Stimulated activated CD4-positive, alpha-beta T cell treated with anti-CD3 and anti-CD28 coated beads, Interleukin-12 subunit alpha, Interleukin-12 subunit beta, amount 100 ng/mL, for 4 hours (primary cell): ENCODE measurements around the gene ZNF519.
"Not testable (repeated sequence)": the region's sequence is repeated elsewhere in the genome, so short reads cannot be mapped to it uniquely, and the experiment has no call there.

Experiments used
- DNase-seq: peaks from one replicate; pipeline ENCODE4 v3.0.0-alpha.2; 2020

The ZNF519 gene

DNA sequence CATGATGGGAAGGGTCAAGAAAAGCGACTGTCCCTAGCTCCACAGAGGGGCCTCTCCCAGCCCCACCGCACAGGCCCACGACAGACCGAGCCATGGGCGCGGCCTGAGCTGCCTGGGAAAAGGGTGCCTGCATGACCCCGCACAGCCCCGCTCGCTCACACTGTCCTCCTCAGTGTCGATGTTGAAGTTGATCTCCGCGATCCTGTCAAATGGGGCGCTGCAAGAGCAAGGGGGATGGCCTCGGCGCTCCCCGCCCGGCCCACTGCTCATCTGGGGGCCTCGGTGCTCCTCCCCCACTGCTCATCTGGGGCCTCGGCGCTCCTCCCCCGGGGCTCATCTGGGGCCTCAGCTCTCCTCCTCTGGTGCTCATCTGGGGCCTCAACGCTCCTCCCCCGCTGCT lies 14.5 kb upstream of the ZNF519 start:
- DNase-seq: not testable (repeated sequence)

DNA sequence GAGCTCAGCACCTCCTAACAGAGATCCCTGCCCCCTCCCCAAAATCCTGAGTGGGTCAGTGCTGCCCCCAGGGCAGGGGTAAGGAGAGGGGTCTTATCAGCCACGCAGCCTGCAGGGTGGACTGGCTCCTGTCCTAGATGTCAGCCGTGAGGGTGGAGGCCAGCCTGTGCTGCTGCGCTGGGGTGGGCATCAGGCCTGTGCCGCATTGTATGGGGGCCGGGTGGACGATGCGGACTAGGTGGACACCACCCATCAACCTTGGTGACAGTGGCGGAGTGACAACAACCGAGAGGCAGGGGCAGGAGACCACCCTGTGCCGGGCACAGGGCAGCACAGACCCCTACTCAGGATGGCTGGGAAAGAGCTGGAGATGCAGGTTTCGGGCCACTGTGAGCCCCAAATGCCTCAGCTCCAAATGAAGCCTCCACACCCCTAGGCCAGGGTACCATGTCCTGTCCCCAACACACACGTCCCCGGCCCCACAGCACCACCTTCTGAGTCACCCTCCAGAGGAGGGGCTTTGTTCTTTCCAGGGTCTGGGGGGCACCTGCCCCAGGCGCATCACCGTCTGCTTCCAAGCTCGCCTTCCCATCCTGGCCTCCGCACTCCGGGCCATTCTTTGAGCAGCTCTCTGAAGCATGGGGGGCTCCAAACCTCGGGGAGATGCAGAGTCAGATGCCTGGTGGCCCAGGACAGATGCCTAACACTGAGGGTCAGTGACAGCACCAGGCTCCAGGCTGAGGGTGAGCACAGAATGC lies 13.5 kb upstream of the ZNF519 start:
- DNase-seq: not testable (repeated sequence)

DNA sequence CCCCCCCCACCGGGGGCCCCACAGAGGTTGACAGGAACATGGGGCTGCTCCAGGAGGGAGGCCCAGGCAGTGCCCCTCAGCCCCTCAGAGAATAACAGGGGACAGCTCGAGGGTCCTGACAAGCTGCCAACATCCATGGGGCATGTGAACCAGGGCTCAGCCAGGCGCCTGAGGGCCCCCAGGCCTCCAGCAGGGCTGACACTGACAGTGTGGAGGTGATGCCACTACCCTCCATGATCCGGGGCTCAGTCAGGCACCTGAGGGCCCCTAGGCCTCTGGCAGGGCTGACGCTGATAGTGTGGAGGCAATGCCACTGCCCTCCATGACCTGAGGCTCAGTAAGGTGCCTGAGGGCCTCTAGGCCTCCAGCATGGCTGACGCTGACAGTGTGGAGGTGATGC lies 12.8 kb upstream of the ZNF519 start:
- DNase-seq: not testable (repeated sequence)

DNA sequence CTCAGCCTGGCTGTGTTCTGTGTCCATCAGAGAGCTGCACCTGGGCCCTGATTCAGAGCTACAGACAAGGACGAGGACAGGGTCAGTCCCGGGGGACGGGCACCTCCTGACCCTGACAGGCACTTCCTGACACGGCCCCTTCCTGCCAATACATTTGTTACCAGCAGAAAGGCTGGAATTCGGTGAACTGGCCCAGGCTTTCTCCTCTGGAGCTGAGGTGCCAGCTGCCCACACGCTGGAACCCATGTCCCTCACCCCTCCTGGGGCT lies 12.3 kb upstream of the ZNF519 start:
- DNase-seq: no peak

DNA sequence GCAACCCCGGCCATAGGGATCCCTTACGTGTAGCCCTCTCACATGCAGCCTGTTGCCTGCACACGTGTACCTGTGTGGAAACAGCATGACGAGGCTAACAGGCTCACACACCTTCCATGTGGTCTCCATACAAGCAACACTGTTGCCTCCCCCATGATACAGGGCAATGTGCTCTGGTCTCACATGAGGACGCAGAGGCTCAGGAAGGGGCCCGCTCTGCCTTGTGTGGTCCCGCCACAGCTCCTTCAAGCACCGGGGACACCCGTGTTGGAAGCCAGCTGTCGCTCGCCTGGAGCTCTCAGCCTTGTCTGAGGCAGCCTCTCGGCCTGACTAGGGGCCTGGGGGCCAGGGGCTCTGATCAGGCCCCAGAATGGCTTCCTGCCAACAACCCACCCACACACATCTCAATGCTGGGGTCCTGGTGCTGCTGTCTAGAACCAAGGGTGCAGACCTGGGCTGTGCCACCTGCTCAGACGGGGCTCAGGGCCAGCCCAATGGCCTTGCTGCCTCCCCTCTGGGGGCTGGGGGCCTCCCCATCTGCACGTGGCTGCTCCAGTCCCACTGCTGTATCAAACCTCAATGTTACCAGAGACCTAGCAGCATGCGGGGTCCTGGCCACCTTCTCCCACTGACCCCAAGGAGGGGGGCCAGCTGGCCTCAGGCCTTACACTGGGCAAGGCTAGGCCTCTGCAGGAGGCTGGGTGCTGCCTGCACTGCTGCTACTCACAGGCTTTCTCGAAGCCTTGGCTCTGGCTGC lies 11.8 kb upstream of the ZNF519 start:
- not testable (repeated sequence) for DNase-seq

DNA sequence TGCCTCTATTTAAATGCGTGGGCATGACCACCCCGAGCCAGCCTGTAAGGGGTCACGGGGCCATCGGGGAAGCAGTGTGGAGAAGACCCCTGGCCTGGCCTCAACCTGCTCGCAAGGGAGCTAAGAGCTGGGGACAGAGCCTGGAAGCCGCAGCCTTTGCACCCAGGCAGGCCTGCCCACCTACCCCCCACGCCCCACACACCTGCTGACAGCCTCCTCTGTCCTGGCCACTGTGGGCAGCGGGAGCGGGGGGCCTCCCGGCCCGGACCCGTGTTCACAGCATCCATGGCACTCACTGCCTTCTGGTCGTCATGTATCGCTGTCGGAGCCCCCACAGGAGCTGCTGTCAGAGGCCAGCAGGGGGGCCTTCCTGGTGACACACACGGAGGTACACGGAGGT lies 11.2 kb upstream of the ZNF519 start:
- not testable (repeated sequence) for DNase-seq

DNA sequence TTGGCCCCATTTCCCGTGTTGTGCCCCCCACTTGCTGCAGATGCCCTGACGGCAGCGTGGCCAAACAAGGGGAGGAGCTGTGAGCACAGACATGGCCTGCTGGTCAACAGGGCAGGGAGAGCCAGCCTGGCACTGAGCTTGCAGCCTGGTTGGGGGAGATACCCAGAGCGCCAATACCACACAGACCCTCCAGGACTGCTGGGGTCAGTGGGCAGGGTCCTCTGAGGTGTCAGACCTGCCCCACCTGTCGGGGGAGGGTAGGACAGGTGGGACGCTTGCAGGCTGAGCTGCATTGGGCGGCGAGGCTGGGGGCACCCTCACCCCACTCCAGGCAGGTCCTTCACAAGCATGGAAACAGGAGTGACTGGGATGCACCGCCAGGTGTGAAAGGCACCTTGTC lies 9.9 kb upstream of the ZNF519 start:
- not testable (repeated sequence) for DNase-seq

DNA sequence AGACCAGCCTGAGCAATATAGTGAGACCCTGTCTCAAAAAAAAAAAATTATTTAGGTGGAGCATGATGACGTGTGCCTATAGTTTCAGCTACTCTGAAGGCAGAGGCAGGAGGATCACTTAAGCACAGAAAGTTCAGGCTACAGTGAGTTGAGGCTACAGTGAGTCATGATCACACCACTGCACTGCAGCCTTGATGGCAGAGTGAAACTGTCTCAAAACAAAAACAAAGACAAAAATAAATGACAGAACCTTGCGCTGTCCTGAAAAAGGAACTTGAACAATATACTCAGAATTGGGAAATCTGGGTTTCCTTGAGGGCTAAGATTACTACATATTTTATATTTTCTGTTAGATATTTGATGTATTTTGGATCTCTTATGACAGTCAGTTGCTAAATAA lies 7.3 kb upstream of the ZNF519 start:
- DNase-seq: not testable (repeated sequence)

DNA sequence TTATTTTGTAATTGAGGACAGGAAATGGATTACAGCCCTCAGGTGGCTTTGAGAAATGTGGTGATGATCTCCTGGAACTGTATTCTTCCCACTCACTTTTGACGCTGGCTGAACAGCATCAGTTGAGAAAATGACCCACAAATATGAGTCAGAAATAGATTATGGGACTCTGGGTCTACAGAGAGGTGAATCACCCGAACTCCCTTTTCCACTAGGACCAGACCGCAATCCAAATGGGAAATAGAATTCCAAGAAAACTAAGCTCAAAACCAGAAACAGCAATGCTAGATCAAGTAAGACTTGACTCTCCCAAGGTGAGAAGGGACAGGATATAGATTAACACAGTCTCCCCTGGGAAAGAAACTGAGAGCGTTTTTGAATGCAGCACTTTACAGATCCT lies 5.7 kb upstream of the ZNF519 start:
- DNase-seq: not testable (repeated sequence)

DNA sequence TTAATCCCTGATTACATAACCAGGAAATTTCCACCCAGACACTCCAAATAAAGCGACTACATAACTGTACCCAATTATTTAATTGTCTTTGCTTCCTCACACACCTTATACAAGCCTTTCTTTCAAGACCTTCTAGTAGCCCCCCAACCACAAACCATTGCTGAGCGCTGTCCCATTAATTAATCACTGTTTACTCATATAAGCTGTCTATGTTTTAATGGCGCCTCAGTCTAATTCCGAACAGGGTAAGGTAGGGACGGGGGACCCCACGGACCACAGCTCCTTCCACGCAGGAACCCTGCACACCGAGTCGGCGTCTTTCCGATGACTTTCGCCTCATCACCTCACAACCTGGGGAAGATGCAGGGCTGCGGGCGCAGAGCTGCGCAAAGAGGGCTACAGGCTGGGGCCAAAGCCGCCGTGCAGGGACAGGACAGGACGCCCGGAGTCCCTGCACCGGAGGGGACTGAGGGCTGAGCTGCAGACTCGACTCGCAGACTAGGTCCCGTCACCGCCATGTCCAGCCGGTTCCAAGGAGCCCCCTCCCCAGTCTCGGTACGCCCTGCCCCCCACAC lies 452 bp downstream of the ZNF519 start:
- not testable (repeated sequence) for DNase-seq

DNA sequence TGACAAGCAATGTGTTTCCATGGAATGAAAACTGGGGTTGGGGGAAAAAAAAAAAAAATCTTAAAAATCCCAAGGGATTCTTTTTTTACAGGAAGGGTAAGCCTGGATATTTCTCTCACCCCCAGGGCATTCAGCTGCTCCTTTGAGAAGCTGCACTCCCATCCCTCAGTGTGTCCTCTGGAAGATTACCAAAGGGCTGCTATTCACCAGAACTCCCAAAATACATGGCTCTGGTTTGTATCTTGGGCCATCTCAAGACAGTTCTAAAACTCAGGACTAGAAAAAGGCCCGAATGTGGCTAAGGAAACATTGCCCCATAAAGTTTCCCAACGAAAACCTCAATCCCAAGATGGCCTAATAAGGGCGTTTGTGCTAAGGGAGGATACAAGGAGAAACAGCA lies 1.4 kb downstream of the ZNF519 start:
- DNase-seq: not testable (repeated sequence)

DNA sequence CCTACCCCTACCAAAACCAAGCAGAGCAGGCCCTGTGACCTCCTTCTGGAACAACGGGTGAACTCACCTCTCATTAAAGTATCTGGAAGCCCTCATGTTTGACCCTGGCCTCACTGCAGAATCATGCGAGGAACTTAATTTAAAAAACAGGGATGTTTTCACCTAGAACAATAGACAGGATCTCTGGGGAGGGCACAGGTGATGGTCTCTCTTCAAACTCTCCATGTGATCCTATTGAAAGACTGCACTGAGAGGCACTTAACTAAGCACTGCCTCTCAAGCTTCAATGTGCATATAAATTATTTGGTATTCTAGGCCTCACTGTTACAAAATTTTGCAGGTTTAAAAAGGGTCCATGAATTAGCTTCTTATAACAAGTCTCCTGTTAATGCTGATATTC lies 7.5 kb downstream of the ZNF519 start:
- DNase-seq: no peak

DNA sequence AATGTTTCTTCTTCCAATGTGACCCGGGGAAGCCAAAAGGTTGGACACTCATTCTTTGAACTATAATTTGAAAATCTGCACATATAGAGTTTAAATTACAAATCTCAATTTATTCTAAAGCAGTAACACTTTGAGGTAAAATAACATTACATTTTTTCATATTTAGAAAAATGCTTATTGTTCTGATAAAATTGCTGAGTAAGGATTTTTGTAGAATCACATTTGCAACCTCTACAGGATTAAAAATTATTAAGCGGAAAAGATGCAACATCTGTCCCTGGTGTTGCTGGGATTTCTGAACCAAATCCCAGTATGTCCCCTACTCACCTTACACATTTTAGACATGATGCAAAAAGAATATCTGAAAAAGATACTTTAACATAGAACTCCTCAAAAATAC lies 10.1 kb downstream of the ZNF519 start:
- DNase-seq: no peak

DNA sequence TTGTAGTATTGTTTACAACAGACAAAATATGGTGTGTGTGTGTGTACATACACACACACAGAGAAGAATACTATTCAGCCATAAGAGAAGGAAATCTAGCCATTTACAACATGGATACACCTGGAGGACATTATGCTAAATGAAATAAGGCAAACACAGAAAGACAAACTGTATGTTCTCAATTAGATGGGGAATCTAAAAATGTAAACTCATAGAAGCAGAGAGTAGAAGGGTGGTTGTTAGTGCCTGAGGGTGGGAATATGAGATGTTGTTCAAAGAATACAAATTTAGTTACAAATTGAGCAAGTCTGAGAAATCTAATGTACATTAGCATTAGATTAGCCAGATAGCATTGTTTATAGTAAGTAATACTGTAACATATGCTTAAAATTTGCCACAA lies 11.3 kb downstream of the ZNF519 start:
- no peak for DNase-seq

DNA sequence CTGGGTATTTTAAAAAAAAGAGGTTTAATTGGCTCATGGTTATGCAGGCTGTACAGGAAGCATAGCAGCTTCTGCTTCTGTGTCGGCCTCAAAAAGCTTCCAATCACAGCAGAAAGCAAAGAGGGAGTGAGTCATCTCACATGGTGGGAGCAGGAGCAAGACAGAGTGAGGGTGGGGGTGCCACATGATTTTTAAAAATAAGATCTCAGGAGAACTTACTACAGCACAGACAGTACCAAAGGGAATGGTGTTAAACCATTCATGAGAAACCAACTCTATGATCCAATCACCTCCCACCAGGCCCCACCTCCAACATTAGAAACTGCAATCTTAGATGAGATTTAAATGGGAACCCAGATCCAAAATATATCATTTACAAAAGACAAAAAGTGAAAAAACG lies 14.6 kb downstream of the ZNF519 start:
- no peak for DNase-seq

DNA sequence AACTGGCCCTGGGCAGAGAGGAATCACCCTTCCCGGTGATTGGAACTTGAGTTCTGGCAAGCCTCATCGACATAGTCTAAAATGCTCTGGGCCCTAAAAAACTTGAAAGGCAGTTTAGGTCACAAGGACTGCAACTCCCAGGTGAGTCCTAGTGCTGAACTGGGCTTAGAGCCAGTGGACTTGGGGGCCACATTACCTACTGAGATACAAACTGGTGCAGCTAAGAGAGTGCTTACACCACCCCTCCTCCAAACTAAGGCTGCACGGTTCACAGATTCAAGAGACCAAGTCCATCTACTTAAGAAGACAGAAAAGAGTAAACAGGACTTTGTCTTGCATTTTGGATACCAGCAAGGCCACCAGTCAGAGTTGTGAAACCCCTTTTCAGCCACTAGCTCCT lies 25.3 kb downstream of the ZNF519 start:
- no peak for DNase-seq

DNA sequence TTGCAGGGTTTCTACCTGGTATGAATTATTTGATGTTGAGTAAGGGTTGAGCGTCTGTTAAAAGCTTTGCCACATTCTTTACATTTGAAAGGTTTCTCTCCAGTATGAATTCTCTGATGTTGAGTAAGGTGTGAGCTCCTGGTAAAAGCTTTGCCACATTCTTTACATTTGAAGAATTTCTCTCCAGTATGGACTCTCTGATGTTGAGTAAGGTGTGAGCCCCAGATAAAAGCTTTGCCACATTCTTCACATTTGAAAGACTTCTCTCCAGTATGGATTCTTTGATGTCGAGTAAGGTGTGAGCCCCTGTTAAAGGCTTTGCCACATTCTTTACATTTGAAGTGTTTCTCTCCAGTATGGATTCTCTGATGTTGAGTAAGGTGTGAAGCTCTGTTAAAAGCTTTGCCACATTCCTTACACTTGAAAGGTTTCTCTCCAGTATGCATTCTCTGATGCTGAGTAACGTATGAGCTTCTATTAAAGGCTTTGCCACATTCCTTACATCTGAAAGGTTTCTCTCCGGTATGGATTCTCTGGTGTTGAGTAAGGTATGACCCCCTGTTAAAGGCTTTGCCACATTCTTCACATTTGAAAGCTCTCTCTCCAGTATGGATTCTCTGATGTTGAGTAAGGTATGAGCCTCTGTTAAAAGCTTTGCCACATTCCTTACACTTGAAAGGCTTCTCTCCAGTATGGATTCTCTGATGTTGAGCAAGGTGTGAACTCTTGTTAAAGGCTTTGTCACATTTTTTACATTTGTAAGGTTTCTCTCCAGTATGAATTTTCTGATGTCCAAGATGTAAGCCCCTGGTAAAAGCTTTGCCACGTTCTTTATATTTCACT lies 27.1 kb downstream of the ZNF519 start:
- DNase-seq: no peak

DNA sequence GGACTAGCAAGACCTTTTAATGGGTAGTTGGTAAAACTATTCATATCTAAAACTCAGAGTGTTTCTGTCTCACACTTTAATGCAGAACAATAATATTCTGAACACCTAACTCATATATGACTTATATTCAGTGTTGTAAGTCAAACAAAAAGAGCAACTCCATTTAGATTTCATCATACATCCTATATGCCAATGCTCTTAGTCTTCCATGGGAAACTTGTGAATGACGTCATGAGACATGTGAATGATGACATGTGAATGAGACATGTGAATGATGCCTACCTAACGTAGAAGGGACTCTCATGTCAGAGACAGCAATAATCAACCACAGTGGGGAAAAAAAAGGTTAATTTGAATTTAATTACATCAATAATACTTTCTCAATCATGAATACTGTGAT lies 28.0 kb downstream of the ZNF519 start:
- no peak for DNase-seq

DNA sequence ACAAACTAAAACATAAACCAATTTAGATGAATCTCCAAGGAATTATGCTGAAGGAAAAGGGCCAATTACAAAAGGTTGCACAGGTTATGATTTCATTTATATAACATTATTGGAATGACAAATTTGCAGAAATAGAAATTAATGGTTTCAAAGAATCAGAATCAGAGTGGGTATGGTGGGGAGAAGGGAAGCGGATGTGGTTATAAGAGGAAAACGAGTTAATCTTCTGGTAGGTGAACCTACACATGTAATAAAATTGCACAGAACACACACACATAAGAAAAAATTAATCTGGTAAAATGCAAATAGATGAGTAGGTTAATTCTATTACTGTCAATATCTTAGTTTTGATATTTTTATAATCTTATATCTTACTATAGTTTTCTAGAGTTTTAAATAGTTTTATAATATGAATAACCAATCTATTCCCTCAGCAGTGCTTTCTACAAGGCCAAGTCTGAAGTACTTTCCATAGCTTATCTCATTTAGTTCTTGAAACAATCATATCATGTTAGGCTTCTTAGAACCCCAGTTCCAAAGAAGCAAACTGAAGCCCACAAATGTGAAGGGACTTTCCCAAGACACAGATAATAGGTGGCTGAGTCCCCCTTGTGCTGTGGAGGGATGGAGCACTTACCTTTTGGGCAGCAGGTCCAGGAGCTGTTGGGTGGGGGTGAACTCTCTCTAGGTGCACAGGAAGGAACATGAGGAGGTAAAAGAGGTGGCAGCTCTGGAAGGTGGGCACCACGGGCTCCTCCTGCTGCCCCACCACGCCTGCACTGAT lies 31.5 kb downstream of the ZNF519 start:
- no peak for DNase-seq

DNA sequence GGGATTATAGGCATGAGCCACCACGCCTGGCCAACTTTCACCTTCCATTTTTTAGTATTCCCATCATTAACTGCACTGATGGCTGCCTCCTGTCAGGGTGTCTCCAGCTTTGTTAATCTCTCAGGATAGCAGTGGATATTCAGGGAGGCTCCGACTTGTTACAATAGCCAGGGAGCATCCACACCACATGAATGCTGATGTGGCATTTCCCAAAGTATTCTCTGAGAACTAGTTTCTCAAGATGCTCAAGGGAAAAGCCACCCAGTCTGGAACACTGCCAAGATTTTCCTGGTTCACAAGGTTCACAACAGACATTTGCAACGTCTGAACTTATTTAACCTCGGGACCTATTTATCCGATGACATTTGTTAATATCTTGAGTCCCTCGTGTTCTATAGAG lies 33.8 kb downstream of the ZNF519 start:
- DNase-seq: no peak

DNA sequence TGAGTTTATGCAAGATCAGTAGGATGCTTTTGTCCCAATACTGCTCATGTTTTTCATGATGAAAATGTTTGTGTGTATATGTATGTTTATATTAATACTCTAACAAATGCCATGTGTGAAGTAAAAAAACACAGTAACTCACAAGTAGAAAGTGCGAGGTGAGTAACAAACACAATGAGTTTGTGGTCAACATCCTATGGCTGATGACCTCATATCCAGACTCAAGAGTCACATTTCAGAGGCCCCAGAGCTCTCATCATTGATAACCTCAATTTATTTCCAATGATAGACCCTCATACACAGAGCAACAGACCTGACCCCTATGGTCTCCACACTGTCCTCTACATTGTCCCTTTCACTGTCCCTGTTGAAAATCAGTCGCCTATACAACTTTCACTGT lies 34.5 kb downstream of the ZNF519 start:
- no peak for DNase-seq

DNA sequence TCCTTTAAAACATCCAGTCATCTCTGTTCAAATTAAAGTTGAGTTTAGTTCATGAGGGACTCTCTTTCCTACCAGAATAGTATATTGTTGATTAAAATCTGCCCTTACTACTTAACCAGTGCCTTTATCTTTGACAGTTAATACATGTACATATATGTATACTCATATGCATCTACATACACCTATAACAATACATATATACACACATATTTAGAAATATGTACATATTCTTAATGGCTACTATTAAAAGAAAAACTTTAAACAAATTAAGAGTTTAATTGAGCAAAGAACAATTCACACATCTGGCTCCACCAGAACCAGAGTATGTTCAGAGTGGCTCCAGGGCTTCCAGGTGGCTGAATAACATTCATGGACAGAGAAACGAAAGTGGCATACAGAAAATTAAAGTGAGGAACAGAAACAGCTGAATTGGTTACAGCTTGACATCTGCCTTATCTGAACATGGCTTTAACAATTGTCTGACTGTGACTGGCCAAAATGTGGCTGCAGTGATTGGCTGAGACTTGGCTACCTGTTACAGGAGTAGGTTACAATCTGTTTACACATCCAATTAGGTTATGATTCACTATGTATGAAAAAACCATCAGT lies 38.8 kb downstream of the ZNF519 start:
- no peak for DNase-seq
